KMS-11 (cell line): ENCODE measurements around the gene AKT3.

Experiments
- H2AFZ ChIP-seq: fragments of 200-600 bp; sonication (generic); 2 replicates; pipeline ENCODE4 v1.6.1; 2016; ENCODE audit warnings: antibody characterized with exemption, mixed run types, low read depth
- H3K27ac ChIP-seq: fragments of 200-600 bp; sonication (generic); 2 replicates; pipeline ENCODE4 v1.6.1; 2016; ENCODE audit warnings: mild to moderate bottlenecking, mixed run types
- H3K27me3 ChIP-seq: fragments of 200-600 bp; sonication (generic); 2 replicates; pipeline ENCODE4 v1.6.1; 2017; ENCODE audit warnings: mild to moderate bottlenecking, low read depth, mixed run types, moderate library complexity; ENCODE audit not compliant: insufficient read depth
- H3K36me3 ChIP-seq: fragments of 200-600 bp; sonication (generic); 2 replicates; pipeline ENCODE4 v1.6.1; 2017; ENCODE audit warnings: mild to moderate bottlenecking, mixed run types; ENCODE audit not compliant: insufficient read depth
- H3K4me1 ChIP-seq: fragments of 200-600 bp; sonication (generic); 2 replicates; pipeline ENCODE4 v1.6.1; 2016; ENCODE audit warnings: mild to moderate bottlenecking, low read depth, mixed run types; ENCODE audit not compliant: poor library complexity, severe bottlenecking
- H3K4me2 ChIP-seq: fragments of 200-600 bp; sonication (generic); 2 replicates; pipeline ENCODE4 v1.7.0; 2016; ENCODE audit warnings: mild to moderate bottlenecking, mixed run types
- H3K4me3 ChIP-seq: fragments of 200-600 bp; sonication (generic); IDR thresholded peaks from 2 replicates; pipeline ENCODE4 v1.6.1; 2017; ENCODE audit warnings: low read depth, low read length, mixed read lengths; ENCODE audit not compliant: insufficient read depth
- H3K79me2 ChIP-seq: fragments of 200-600 bp; sonication (generic); 2 replicates; pipeline ENCODE4 v1.6.1; 2016; ENCODE audit warnings: low read depth, mixed run types; ENCODE audit not compliant: insufficient read depth
- H3K9ac ChIP-seq: fragments of 200-600 bp; sonication (generic); 2 replicates; pipeline ENCODE4 v1.6.1; 2016; ENCODE audit warnings: mild to moderate bottlenecking, mixed run types
- H4K20me1 ChIP-seq: fragments of 200-600 bp; sonication (generic); 2 replicates; pipeline ENCODE4 v1.6.1; 2016; ENCODE audit warnings: mild to moderate bottlenecking, mixed run types; ENCODE audit not compliant: insufficient read depth
- TF ChIP-seq, protein P1 (sequence below): fragments of 200-600 bp; sonication (generic); conservative IDR thresholded peaks from 2 replicates; pipeline ENCODE4 v1.6.1; 2017; ENCODE audit warnings: low read depth, mild to moderate bottlenecking, antibody characterized with exemption, low read length, moderate library complexity, mixed read lengths

Gene AKT3

DNA sequence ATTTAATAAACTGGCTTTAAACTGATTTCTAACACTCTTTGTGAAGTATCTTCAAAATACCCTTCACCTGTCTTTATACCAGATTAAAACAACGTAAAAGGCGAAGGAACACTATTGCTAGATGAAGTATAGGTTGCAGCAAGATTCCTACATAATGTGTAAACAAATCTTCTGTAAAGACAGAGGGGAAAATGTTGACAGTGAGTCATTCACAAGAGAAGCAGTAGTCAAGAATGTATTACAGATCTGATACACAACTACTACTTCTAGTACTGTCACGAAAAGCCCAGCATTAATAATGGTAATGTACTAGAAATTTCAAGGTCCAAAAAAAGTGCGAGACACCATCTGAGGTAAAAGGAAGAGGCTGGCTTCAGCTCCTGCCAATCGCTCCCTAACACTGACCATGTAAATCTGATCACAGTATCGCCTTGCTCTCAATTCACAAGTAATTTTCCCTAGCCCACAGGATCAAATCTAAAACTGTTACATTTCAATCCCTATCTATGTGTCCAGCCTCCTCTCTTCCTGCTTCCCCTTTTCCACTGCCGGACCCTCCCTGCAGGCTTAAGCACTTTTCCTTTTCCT lies 290.4 kb downstream of the AKT3 start:
- Histone ChIP-seq H3K4me1 (peaks cover under 1% of the 10 kb centered on the region), H3K4me3 (no peak overlapping the region), H3K27me3 (no peaks in the 10 kb centered on the region), H4K20me1 (no peaks in the 10 kb centered on the region), H3K27ac (no peak overlapping the region), H3K4me2 (no peak overlapping the region), H3K9ac (no peak overlapping the region), H3K79me2 (no peaks in the 10 kb centered on the region), H3K36me3 (no peaks in the 10 kb centered on the region), H2AFZ (no peak overlapping the region)
- TF ChIP-seq, protein P1, sequence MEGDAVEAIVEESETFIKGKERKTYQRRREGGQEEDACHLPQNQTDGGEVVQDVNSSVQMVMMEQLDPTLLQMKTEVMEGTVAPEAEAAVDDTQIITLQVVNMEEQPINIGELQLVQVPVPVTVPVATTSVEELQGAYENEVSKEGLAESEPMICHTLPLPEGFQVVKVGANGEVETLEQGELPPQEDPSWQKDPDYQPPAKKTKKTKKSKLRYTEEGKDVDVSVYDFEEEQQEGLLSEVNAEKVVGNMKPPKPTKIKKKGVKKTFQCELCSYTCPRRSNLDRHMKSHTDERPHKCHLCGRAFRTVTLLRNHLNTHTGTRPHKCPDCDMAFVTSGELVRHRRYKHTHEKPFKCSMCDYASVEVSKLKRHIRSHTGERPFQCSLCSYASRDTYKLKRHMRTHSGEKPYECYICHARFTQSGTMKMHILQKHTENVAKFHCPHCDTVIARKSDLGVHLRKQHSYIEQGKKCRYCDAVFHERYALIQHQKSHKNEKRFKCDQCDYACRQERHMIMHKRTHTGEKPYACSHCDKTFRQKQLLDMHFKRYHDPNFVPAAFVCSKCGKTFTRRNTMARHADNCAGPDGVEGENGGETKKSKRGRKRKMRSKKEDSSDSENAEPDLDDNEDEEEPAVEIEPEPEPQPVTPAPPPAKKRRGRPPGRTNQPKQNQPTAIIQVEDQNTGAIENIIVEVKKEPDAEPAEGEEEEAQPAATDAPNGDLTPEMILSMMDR = no peak

DNA sequence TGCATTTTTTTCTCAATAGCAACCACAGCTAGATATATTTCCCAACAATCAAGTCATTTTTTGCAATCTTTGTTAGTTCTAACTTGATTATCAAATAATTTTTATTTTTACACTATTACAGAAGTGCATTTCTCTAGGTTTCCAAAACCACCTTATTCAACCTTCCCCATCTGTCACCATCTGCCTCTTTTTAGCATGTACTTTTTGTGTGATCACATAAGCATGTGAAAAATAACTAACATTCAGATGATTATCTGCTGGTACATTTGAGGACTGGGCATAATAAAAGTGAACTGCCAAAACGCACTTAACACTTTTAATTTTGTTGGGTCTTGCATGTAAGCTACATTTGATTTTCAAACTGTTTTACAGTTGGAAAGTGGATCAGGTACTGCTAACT lies 291.5 kb downstream of the AKT3 start:
- H3K27me3 ChIP-seq = no peaks in the 10 kb centered on the region
- no peak overlapping the region for H2AFZ ChIP-seq
- H4K20me1 ChIP-seq = no peaks in the 10 kb centered on the region
- no peak overlapping the region for H3K4me3 ChIP-seq
- no peaks in the 10 kb centered on the region for H3K4me1 ChIP-seq
- H3K27ac ChIP-seq = no peak overlapping the region
- no peaks in the 10 kb centered on the region for H3K36me3 ChIP-seq
- no peaks in the 10 kb centered on the region for H3K79me2 ChIP-seq
- no peak overlapping the region for H3K9ac ChIP-seq
- no peak overlapping the region for H3K4me2 ChIP-seq
- TF ChIP-seq, protein P1 = no peak

DNA sequence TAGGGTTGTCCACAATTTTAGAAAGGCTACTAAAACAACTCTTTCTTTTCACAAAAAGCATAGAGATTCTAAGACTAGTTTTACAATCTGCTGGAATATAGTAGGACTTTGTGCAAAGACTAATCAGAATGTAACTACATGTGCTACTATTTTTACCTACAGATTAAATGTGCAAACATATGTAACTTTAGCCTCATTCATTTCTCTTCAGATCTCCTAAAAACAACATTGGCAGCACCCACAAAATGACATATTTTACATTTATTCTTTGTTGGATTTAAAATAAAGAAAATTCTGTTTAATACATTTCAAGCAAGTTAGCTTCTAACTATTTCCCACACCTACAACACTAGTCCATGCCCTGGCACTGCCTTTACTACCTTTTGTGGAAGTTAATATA lies 292.2 kb downstream of the AKT3 start:
- Histone ChIP-seq H3K36me3 (no peaks in the 10 kb centered on the region), H3K4me2 (no peak overlapping the region), H4K20me1 (no peaks in the 10 kb centered on the region), H3K79me2 (no peaks in the 10 kb centered on the region), H3K27ac (no peak overlapping the region), H2AFZ (no peak overlapping the region), H3K27me3 (no peaks in the 10 kb centered on the region), H3K4me3 (no peak overlapping the region), H3K4me1 (no peaks in the 10 kb centered on the region), H3K9ac (no peak overlapping the region)
- TF ChIP-seq, protein P1 = no peak

DNA sequence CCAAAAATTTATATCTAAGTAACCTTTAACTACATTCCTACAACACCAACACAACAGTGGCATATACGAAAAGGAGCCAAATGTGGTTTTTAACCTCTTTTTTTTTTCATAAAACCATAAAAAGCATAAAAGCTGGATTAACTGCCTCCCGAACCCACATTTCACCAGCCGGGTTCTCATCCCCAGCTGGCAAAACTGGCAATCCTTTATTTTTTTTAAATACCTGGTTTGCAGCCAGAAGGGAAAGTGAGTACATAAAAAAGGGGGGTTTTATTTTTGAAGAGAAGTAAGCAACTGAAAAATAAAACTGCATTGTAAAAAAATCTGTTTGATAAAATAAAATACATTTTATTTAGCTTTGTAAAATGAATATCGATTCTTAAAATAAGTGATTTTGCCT lies 295.4 kb downstream of the AKT3 start:
- no peaks in the 10 kb centered on the region for H4K20me1 ChIP-seq
- no peak overlapping the region for H3K27ac ChIP-seq
- H3K36me3 ChIP-seq = no peaks in the 10 kb centered on the region
- H2AFZ ChIP-seq = no peak overlapping the region
- H3K4me3 ChIP-seq = no peak overlapping the region
- H3K9ac ChIP-seq = no peak overlapping the region
- TF ChIP-seq, protein P1 = no peak
- H3K27me3 ChIP-seq = no peaks in the 10 kb centered on the region
- H3K4me2 ChIP-seq = no peak overlapping the region
- H3K79me2 ChIP-seq = no peaks in the 10 kb centered on the region
- H3K4me1 ChIP-seq = no peaks in the 10 kb centered on the region
